ENCODE results near the gene RPL32.
"Not testable (repeated sequence)": the region's sequence is repeated elsewhere in the genome, so short reads cannot be mapped to it uniquely, and the experiment has no call there.

Gene RPL32

DNA sequence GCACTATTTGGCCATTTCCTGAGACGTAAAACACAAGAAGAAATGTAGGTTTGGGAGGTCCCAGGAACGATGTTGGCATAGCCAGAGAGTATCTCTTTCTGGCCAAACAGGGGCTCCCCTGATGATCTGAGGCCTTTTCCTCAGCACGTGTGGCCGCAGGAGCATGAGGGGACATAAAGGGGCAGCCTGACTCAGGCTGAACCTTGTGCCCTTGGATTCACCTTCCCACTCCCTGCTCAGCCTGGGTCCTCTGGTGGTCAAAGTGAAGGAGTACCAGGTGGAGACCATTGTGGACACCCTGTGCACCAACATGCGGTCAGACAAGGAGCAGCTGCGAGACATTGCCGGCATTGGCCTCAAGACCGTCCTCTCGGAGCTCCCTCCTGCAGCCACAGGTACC is 34.3 kb downstream of the RPL32 start:
- DNase-seq: no peak

- DNase-seq: no peak
Measured at GRCh38 chr3:12803371-12803770, 38.0 kb downstream of the RPL32 start.

DNA sequence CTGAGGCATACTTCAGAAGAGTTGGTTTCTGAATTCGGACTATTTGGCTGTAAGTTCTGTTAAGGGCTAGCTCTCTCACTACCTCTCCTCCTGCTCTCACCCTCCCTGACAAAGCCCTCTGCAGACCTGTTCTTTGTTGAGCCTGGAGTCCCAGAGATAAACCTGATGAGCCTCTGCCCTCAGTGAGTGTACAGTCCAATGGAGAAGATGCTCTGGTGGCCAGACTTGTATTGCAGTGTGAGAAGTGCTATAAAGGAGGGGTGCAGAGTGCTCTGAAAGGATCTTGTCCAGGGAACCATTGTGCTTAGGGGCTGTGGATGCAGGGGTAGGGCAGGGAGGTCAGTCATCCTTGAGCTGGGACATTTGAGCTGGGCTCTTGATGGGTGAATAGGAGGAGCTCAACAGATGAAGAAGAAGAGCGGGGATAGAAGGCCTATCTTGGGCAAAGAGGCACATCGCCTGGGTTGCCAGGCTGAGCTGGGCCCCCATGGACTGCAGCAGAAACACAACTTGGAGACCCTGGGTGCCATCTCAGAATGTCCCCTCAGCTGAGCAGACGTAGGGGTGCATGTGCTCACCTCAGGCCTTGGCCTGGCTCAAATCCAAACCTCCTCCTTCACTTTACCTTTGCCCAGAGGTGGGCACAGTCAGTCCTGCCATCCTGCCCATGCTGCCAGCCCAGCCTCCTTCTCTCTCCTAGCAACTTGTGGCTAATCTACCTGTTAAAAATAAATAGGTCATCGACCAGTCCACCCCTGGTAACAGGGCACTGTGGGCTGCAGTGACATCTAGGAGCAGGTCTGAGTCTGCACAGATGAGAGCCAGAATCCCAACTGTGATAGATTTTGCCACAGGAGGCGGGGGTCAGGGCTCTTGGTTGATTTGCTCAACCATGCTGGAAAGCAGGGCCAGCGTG is 41.6 kb downstream of the RPL32 start:
- DNase-seq: no peak

GRCh38 chr3:12798559-12799179 is 42.7 kb downstream of the RPL32 start:
- DNase-seq: no peak

DNA sequence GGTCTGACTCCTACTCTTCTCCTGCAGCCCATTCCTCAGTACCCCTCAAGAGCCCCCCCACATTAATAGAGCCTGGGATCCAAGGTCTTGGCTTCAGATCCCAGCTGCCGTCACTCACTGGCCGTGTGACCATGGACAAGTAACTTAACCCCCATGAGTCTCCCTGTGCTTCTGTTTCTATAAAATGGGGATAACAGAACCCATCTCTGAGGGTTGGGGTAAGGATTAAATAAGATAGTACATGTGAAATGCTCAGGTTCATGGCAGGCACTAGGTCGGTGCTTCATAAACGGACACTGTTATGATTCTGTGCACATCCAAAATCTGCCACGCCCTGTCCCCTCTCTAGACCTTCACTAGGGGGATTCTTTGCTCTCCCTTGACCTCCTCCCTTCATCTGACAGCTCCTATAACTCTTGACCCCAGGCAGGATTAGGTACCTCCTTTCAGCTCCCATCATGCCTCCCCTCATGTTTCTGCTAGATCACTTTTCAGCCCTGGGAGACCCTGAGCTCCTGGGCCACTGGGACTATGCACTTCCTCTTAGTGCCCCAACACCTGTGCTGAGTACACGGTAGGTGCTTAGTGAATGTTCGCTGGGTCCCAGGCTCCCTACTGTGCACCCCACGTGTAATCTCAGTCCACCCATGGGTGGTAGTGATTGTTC is 43.3 kb downstream of the RPL32 start:
- no peak for DNase-seq

- no peak for DNase-seq
Measured at GRCh38 chr3:12797124-12797891, 44.1 kb downstream of the RPL32 start.

GRCh38 chr3:12796171-12797123 is 44.9 kb downstream of the RPL32 start, which contains the start of gene CAND2:
CAND2 (plus strand) TSS chr3:12796680; CDS start chr3:12796721, 41 bp downstream.
- no peak for DNase-seq

DNA sequence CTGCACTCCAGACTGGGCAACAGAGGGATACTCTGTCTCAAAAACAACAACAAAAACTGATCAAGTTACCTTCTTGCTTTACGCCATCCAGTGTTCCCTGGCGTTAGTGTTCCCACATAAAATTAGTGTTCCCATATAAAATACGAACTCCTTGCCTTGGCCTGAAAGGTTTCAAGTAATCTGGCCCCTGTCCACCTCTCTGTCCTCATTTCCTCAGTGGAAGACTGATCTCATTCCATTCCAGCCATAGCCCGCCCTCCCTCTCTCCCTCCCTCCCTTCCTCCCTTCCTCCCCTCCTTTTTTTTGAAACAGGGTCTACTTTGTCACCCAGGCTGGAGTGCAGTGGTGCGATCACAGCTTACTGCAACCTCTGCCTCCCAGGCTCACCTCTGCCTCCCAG is 47.7 kb downstream of the RPL32 start:
- DNase-seq: no peak

DNA sequence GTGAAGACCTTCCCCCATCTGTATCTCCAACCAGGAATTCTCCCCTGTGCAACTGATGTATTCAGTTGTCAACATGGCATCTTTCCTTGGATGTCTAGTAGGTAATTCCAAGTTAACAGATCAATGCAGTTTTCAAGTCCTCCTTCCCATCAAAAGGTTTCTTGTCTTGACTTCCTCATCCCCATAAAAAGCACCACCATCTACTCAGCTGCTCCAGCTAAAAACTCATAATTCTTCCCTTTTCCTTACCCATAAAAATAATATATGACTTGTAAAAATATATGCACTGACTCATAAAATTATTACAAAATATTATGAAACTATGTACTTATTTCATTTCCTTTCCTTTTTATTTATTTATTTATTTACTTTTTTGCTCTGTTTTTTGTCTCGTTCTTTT is 49.9 kb downstream of the RPL32 start:
- DNase-seq: no peak

DNA sequence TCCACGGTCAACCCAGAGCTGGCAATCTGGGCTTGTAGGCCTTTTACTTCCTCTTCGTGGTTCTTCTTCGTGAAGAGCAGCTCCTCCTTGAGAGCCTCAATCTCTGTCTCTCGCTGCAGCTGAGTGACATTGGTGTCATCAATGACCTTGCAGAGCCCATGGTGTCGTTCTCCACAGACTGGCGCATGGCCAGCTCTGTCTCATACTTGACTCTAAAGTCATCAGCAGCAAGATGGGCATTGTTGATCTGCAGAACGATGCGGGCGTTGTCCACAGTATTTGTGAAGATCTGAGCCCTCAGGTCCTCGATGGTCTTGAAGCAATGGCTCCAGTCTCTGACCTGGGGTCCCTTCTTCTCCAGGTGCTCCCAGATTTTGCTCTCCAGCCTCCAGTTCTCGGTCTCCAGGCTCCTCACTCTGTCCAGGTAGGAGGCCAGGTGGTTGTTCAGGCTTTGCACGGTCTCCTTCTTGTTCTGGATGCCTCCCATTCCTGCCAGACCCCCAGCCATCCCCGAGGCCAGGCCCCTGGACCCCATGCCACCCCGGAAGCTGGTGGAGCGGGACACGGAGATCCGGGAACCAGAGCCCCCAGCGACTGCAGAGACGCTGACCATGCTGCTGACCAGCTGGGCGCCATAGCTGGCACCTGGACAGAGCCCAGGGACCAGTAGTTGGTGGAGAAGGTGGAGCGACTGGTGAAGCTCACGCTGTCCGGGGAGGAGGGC is 53.2 kb downstream of the RPL32 start:
- not testable (repeated sequence) for DNase-seq

GRCh38 chr3:12787346-12787745 is 54.0 kb downstream of the RPL32 start:
- not testable (repeated sequence) for DNase-seq

DNA sequence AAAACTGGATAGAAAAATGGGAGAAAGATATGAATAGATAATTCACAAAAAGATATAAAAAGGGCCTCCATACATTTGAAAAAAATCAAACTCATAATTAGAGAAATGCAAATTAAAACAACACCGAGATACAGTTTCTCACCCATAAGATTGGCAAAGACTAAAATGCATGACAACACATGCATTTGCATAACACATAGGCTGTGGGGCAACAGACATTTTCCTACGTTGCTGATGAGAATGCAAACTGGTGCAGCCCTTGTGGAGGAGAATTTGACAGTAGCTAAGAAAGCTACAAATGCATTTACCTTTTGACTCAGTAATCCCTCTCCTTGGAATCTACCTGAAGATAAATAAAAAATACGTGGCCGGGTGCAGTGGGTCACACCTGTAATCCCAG is 56.3 kb downstream of the RPL32 start:
- DNase-seq: no peak
